GM12872 (cell line): ENCODE measurements around the gene KCNIP4.

Source experiments
- TF ChIP-seq, protein P1 (sequence below): IDR thresholded peaks from 3 replicates; pipeline ENCODE4 v1.5.1; 2011; ENCODE audit warnings: low read depth, mild to moderate bottlenecking, low read length, moderate library complexity; ENCODE audit not compliant: insufficient read depth

Gene KCNIP4

DNA sequence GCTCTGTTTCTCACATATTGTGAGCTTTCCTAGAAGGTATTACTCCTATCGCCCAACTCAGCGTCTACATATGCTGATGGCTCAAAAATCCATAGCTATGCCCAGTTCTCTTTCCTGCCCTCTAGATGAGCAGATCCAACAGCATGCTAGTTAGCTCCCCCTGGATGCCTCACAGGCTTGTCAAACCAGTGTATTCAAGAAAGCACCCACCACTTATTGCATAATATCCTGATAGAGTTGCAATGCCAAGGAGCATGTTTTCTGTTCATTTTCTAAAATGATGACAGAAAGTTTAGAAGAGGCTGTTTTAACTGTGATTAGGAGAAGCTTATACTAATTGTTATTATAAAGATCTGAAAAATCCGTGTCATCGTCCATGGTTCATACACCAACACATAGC, 1250.2 kb downstream of the KCNIP4 start:
- TF ChIP-seq, protein P1, sequence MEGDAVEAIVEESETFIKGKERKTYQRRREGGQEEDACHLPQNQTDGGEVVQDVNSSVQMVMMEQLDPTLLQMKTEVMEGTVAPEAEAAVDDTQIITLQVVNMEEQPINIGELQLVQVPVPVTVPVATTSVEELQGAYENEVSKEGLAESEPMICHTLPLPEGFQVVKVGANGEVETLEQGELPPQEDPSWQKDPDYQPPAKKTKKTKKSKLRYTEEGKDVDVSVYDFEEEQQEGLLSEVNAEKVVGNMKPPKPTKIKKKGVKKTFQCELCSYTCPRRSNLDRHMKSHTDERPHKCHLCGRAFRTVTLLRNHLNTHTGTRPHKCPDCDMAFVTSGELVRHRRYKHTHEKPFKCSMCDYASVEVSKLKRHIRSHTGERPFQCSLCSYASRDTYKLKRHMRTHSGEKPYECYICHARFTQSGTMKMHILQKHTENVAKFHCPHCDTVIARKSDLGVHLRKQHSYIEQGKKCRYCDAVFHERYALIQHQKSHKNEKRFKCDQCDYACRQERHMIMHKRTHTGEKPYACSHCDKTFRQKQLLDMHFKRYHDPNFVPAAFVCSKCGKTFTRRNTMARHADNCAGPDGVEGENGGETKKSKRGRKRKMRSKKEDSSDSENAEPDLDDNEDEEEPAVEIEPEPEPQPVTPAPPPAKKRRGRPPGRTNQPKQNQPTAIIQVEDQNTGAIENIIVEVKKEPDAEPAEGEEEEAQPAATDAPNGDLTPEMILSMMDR: no peak

DNA sequence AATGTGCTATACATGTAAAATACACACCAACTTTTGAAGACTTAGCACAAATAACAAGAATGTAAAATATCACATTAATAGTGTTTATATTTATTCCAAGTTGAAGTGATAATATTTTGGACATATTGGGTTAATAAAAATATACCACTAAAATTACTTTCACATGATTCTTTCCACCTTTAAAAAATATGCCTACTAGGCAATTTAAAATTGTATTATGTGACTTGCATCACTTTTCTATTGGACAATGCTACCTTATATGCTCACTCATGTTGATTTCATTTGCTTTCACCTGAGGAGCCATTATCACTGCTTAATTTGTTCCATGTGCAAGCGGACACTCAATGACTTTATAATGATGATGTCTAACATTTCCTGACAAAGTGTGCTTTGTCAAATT, 1251.8 kb downstream of the KCNIP4 start:
- TF ChIP-seq, protein P1: no peak

DNA sequence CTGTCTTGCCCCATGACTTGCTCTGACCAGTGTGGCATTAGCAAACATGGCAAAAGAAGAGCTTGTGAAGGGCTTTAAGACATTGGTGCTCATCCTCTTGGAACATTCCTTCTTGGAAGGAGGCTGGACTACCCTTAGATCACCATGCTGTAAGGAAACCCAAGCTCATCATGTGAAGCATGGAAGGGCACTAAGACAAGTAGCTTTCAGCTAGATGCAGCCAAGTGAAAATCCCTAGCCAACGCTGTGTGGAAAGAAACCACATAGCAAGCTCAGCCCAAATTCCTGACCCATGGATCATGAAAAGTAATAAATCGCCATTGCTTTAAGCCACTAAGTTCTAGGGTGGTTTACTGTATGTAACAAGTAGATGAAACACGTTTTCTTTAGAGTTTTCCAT, 1260.7 kb downstream of the KCNIP4 start:
- TF ChIP-seq, protein P1: no peak

DNA sequence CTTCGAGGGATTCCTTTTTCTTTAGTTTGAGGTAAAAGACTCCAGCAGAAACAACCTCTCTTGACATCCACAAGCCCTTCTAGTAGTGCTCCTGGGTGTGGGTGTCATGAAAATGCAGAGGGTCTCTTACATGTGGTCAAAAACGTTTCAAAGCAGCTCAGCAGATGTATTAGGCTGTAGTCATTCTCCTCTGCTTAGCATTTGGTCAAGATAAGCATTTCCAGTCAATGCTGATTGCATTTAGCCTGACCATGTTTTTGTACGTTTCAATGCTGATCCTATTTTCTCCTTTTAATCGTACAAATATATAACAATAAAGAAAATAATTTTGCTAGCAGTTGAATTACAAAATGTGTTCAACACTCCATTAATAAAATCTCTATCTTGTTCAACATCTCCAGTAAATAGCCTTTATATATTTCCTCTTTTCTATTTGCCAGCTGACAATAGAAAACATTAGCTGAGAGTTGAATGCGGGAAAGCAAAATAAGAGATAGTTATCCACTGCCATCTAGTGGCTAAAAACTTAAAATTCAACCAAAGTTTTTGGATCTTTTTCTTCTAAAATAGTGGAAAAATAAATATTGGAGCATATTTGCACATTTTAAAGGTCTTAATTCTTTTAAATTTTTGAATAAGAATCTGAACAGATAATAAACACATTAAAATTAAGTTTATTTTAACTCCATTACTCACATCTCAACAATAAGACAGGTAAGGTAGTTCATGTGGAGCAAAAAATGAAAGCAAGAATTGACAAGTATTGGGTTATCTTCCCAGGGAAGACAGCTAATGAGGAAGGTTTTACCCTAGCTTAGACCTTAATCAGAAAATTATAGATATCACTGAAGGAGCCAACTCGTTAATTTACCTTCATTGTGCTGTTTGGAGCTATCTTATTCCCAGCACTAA, 1263.5 kb downstream of the KCNIP4 start:
- TF ChIP-seq, protein P1: peak; percentile 32; the same call in 1 of the 3 replicates

DNA sequence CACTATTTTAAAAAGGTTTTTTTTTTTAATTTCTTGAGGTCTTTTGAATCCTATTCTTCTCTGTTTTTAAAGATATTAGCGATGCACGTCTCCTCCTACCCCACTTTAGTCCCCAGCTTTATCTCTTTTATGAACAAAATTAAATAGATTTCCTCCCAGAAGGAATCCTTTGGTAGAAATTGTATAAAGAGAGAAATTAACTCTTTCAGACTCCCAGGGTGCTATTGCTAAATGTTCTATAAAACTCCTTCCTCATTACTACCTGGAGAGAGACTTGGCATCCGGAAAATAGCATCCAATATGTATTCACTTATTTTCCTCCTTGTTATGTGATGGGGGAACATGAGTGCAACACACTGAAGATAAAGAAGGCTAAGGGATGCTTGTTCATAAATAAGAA, 1264.8 kb downstream of the KCNIP4 start:
- TF ChIP-seq, protein P1: no peak

DNA sequence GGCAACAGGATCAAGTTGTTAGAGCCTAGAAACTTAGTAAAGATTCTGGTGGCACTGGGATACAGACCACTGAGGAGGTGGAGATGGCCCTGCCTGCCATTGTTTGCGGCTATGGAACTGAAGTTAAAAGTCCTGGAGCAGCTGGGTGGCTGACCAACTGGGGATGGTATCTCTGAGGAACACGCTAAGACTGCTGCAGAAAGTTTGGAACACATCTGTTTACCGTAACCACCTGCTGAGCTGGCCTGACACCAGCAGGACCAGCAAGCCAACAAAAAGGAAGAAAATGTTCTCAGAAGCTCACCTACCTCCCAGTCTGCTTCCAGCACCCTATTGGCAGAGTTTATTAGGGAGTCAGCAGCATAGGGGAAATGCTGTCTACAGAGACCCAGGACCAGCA, 1265.7 kb downstream of the KCNIP4 start:
- TF ChIP-seq, protein P1: no peak

DNA sequence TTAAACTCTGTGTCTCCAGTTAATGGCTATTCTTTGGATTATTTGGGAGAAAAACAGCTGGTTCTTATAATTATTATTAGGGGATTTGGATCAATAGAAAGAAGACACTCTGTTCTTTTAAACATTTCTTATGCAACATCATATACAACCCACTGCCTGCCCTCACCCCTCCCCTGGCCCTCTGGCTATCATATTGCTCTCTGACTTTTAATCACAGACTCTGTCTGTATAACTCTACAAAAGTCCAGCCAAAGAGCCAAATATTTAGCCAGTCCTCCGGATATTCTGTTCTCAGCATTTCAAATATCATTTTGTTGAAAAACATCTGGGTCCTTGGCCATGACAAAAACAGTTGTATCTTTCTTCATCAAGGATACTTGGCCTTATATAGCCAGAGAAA, 1267.3 kb downstream of the KCNIP4 start:
- TF ChIP-seq, protein P1: no peak
